ENCODE results near the gene ZFAND5. TPM values are rescaled to one million over a fixed set of nuclear protein-coding genes. Genes with fewer than 3 reads are reported as not detected.

ZFAND5 gene
- total RNA-seq, 1 donor from 2014 or later = 189 TPM

DNA sequence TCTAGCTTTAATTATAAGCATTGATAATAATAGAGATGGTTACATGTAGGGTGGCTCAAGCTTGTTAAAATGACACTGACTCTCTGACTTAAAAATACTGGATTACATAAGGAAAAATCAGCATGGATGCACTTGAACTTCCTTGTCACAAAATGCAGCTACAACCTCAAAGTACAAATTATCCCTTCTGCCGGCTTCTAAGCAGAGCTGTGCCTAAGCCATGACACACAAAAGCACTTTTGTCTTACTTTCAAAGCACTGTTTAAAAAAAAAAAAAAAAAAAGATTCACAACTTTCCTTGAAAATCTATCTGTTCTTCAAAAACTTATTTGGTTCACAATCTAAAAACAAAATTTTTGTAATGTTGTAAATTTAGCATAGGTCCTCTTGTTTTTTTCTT, 36.4 kb upstream of the ZFAND5 start:
- Histone ChIP-seq H3K27me3 (no peaks in the 10 kb centered on the region), H3K4me1 (peaks cover 0 to 2% of the 10 kb centered on the region in 2 donors), H3K36me3 (no peaks in the 10 kb centered on the region), H3K27ac (no peak overlapping the region), H3K9me3 (no peaks in the 10 kb centered on the region), H3K4me3 (no peak overlapping the region)
- TF ChIP-seq, protein P1, sequence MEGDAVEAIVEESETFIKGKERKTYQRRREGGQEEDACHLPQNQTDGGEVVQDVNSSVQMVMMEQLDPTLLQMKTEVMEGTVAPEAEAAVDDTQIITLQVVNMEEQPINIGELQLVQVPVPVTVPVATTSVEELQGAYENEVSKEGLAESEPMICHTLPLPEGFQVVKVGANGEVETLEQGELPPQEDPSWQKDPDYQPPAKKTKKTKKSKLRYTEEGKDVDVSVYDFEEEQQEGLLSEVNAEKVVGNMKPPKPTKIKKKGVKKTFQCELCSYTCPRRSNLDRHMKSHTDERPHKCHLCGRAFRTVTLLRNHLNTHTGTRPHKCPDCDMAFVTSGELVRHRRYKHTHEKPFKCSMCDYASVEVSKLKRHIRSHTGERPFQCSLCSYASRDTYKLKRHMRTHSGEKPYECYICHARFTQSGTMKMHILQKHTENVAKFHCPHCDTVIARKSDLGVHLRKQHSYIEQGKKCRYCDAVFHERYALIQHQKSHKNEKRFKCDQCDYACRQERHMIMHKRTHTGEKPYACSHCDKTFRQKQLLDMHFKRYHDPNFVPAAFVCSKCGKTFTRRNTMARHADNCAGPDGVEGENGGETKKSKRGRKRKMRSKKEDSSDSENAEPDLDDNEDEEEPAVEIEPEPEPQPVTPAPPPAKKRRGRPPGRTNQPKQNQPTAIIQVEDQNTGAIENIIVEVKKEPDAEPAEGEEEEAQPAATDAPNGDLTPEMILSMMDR (IDR thresholded peaks at IDR 0.05) = no peak
- no peak for DNase-seq (ENCODE audit: low spot score in 2 of 2)
- intact Hi-C loops (cut with DNase I) = no loop called here

DNA sequence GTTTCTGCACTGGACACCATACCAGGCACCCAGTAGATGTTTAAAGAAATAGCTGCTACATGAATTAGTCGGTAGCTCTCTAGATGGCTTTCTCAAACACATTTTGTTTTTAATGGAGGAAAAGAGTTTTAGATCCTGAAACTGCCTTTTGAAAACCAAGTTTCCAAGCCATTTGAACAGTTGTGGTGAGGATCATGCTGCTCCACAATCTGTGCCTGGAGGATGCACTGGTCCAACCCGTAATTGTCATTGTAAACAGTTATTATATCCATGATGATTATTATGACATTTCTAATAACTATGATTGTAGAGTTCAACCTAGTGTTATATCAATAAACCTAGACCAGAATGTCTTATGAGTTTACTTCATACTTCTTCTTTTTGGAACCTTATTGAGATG, 35.9 kb upstream of the ZFAND5 start:
- H3K27ac ChIP-seq = no peak overlapping the region
- H3K4me3 ChIP-seq = no peak overlapping the region
- intact Hi-C loops (cut with DNase I) = no loop called here
- H3K9me3 ChIP-seq = no peaks in the 10 kb centered on the region
- no peaks in the 10 kb centered on the region for H3K36me3 ChIP-seq
- peaks cover 0 to 3% of the 10 kb centered on the region in 2 donors for H3K4me1 ChIP-seq
- H3K27me3 ChIP-seq = no peaks in the 10 kb centered on the region
- TF ChIP-seq, protein P1 (IDR thresholded peaks at IDR 0.05) = no peak
- DNase-seq (ENCODE audit: low spot score in 2 of 2) = no peak

DNA sequence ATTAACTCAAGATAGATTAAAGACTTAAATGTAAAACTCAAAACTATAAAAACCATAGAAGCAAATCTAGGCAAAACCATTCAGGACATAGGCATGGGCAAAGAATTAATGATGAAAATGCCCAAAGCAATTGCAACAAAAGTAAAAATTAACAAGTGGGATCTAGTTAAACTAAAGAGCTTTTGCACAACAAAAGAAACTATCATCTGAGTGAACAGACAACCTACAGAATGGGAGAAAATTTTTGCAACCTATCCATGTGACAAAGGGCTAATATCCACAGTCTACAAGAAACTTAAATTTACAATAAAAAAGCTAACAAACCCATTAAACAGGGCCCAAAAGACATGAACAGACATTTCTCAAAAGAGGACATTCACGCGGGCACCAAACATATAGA, 34.4 kb upstream of the ZFAND5 start:
- DNase-seq (ENCODE audit: low spot score in 2 of 2) = no peak
- H3K27ac ChIP-seq = no peak overlapping the region
- H3K27me3 ChIP-seq = no peaks in the 10 kb centered on the region
- peaks cover 0 to 5% of the 10 kb centered on the region in 2 donors for H3K4me1 ChIP-seq
- TF ChIP-seq, protein P1 (IDR thresholded peaks at IDR 0.05) = no peak
- H3K4me3 ChIP-seq = no peak overlapping the region
- intact Hi-C loops (cut with DNase I) = no loop called here
- no peaks in the 10 kb centered on the region for H3K36me3 ChIP-seq
- no peaks in the 10 kb centered on the region for H3K9me3 ChIP-seq

DNA sequence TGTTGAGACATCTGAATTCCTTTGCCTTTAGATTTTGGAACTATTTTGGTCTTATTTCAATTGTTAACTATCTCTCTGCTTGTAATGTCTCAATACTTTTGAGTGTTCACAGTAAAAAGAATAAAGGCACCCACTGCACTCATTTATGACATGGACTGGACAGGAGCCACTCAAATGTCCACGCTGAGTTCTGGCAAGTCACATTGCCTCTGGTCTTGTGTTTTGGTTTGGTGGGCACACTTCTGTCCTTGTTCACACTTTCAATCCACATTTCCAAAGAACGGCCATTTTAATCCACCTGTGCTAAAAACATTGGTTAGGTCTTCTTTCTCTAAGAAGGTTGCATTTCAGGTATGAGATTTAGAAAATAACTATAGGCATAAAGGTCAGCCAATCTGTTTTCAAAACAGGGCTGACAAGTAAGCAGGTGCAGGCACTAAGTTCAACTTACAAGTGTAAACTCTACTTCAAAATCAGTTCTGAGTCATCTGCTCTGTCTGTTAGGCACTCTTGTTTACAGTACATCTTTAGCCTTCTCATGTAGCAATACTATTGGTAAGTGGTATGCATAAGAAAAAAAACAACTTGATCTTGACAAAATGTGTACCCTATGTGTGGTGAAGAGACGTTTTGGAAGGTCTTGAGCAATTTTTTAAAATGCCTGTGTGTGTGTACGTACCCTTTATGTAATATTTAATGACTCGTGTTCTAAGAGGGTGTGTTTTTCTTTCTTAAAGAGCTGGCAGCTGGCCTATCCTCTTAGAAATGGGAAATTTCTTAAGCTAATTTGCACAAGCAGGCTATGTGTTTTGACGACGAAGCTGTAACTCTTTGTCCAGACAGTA, 31.5 kb upstream of the ZFAND5 start:
- Histone ChIP-seq H3K9me3 (no peaks in the 10 kb centered on the region), H3K4me3 (no peak overlapping the region), H3K27ac (no peak overlapping the region), H3K36me3 (no peaks in the 10 kb centered on the region), H3K4me1 (peaks cover 0 to 5% of the 10 kb centered on the region in 2 donors), H3K27me3 (no peaks in the 10 kb centered on the region)
- TF ChIP-seq, protein P1 (IDR thresholded peaks at IDR 0.05) = no peak
- intact Hi-C loops (cut with DNase I) = no loop called here
- no peak for DNase-seq (ENCODE audit: low spot score in 2 of 2)

DNA sequence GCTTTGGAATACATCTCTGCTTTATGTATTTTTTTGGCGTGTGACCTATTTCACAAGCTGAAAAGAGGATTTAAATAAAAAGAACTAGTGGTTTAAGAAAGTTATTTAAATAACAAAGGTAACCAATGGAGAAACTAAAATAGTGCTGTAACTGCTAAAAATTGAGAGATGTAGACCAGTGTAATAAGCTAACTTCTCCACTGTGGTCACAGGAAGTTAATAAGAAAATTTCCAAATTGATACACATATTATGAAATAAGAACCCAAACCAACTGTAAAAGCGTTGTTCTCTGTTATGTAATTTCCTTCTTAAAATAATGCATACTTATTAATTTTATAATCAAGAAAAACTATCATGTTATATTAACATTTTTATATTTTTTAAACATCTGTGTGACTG, 29.1 kb upstream of the ZFAND5 start:
- H3K36me3 ChIP-seq = no peaks in the 10 kb centered on the region
- intact Hi-C loops (cut with DNase I) = no loop called here
- H3K27ac ChIP-seq = no peak overlapping the region
- no peak for DNase-seq (ENCODE audit: low spot score in 2 of 2)
- peaks cover 0 to 5% of the 10 kb centered on the region in 2 donors for H3K4me1 ChIP-seq
- no peaks in the 10 kb centered on the region for H3K27me3 ChIP-seq
- H3K9me3 ChIP-seq = no peaks in the 10 kb centered on the region
- H3K4me3 ChIP-seq = no peak overlapping the region
- TF ChIP-seq, protein P1 (IDR thresholded peaks at IDR 0.05) = no peak

All from ascending aorta (tissue), 2 donors.